Common myeloid progenitor, CD34-positive (primary cell): ENCODE results near the gene SPATA31C1.
"Not testable (repeated sequence)": the region's sequence is repeated elsewhere in the genome, so short reads cannot be mapped to it uniquely, and the experiment has no call there.

ENCODE experiments used
- CTCF ChIA-PET: fragments of 350-600 bp; sonication (Branson Sonifier 250); formaldehyde crosslinking; loops from one replicate; lab custom pipeline; 2021; ENCODE audit warnings: antibody characterized with exemption; lab: Charles Lee
- POLR2A ChIA-PET: fragments of 350-600 bp; sonication (Branson Sonifier 250); formaldehyde crosslinking; loops from one replicate; lab custom pipeline; 2021; ENCODE audit warnings: antibody characterized with exemption; lab: Charles Lee
- DNase-seq, 3 donors: peaks; one replicate each; pipeline versions ENCODE4 v3.0.0 to v3.0.0-alpha.2; 2013
- H3K27ac ChIP-seq, 2 experiments: 1 replicate in 1 of 2; 2 replicates in 1 of 2; pipeline ENCODE4 v1.7.0; 2013; ENCODE audit warnings: inconsistent platforms in 2 of 2, low read length in 2 of 2, mild to moderate bottlenecking in 2 of 2, low read depth in 1 of 2, moderate library complexity in 1 of 2; ENCODE audit not compliant: severe bottlenecking in 2 of 2, insufficient read depth in 1 of 2, poor library complexity in 1 of 2
- H3K27me3 ChIP-seq, 5 experiments: replicated peaks in 2 of 5; 1 replicate in 3 of 5; 2 replicates in 2 of 5; pipeline versions ENCODE4 v1.6.1 to v1.7.0; 2013; ENCODE audit warnings: low read length in 4 of 5, mild to moderate bottlenecking in 2 of 5, moderate library complexity in 2 of 5, inconsistent platforms in 1 of 5; ENCODE audit not compliant: insufficient read depth in 5 of 5, control insufficient read depth in 4 of 5
- H3K36me3 ChIP-seq, 4 experiments: 1 replicate in 2 of 4; 2 replicates in 2 of 4; pipeline versions ENCODE4 v1.6.1 to v1.7.0; 2013; ENCODE audit warnings: low read length in 3 of 4, control low read depth in 1 of 4, mild to moderate bottlenecking in 1 of 4; ENCODE audit not compliant: control insufficient read depth in 4 of 4, insufficient read depth in 4 of 4
- H3K4me1 ChIP-seq, 4 experiments: 1 replicate in 3 of 4; 2 replicates in 1 of 4; pipeline versions ENCODE4 v1.6.1 to v1.7.1; 2013; ENCODE audit warnings: low read length in 3 of 4, mild to moderate bottlenecking in 3 of 4, control low read depth in 1 of 4, inconsistent platforms in 1 of 4, moderate library complexity in 1 of 4; ENCODE audit not compliant: control insufficient read depth in 4 of 4, insufficient read depth in 4 of 4; ENCODE audit errors: control extremely low read depth in 1 of 4
- H3K4me3 ChIP-seq, 7 experiments: 1 replicate in 4 of 7; 2 replicates in 3 of 7; pipeline versions ENCODE4 v1.5.1 to v1.7.0; 2013; ENCODE audit warnings: mild to moderate bottlenecking in 7 of 7, low read length in 6 of 7, moderate library complexity in 6 of 7, inconsistent platforms in 2 of 7, low read depth in 2 of 7, control low read depth in 1 of 7; ENCODE audit not compliant: insufficient read depth in 4 of 7, control insufficient read depth in 1 of 7; ENCODE audit errors: extremely low read depth in 1 of 7
- H3K9me3 ChIP-seq, 5 experiments: 1 replicate in 4 of 5; 2 replicates in 1 of 5; pipeline versions ENCODE4 v1.6.1 to v1.7.1; 2013; ENCODE audit warnings: low read length in 4 of 5, mild to moderate bottlenecking in 2 of 5, inconsistent platforms in 1 of 5, low read depth in 1 of 5, moderate library complexity in 1 of 5; ENCODE audit not compliant: control insufficient read depth in 4 of 5, insufficient read depth in 2 of 5; ENCODE audit errors: control extremely low read depth in 1 of 5
- WGBS: methylation state at CpG from one replicate; pipeline ENCODE4 v1.1.5; 2013; ENCODE audit not compliant: insufficient coverage; 5-methylcytosine and 5-hydroxymethylcytosine counted together

The SPATA31C1 gene

DNA sequence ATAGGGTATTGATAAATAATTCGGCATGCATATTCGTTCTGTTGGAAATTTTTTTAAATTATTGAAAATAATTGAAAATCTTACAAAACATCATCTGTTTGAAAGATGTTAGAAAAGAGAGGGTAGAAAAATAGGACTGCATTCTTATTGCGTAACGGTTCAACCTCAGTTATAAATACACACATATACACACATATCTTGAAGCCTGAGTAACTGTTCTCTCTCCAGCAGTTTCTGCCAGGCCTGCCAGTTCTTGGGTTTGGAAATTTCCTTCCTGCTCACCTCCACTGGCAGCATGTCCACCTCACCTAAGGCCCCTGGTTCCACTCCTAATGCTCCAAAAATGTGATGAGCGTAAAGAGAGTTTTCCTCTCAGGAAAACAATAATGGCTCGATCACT is 26.0 kb upstream of the SPATA31C1 start:
- Histone ChIP-seq H3K9me3 (peaks cover 0 to 10% (median 4%) of the 10 kb centered on the region in 5 experiments), H3K36me3 (no peaks in the 10 kb centered on the region), H3K4me3 (no peak overlapping the region), H3K27ac (no peak overlapping the region), H3K27me3 (no peaks in the 10 kb centered on the region), H3K4me1 (no peaks in the 10 kb centered on the region)
- POLR2A ChIA-PET, result no interaction called here
- CTCF ChIA-PET, result no interaction called here
- no CpG with 5 or more reads among the region's 6 CpGs for WGBS
- DNase-seq, result no peak

DNA sequence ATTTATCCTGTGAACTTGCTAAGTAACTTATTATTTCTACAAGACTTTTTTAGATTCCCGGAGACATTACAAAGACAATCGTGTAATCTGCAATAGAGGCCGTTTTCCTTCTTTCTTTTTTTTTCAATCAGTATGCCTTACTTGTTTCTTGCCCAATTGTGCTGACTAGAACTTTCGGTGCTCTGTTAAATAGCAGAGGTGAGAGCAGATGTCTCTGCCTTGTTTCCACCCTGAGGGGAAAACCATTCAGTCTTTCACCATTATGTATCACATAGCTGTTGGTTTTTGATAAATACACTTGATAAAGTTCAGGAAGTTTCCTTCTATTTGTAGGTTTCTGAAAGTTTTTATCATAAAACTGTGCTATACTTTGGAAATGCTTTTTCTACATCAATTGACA is 24.8 kb upstream of the SPATA31C1 start:
- CTCF ChIA-PET, result no interaction called here
- Histone ChIP-seq H3K27me3 (no peaks in the 10 kb centered on the region), H3K4me3 (no peak overlapping the region), H3K4me1 (no peaks in the 10 kb centered on the region), H3K36me3 (no peaks in the 10 kb centered on the region), H3K9me3 (peaks cover 0 to 18% (median 4%) of the 10 kb centered on the region in 5 experiments), H3K27ac (no peak overlapping the region)
- no peak for DNase-seq
- POLR2A ChIA-PET, result no interaction called here
- WGBS, result 90% methylated on average over 2 of the region's 4 CpGs

DNA sequence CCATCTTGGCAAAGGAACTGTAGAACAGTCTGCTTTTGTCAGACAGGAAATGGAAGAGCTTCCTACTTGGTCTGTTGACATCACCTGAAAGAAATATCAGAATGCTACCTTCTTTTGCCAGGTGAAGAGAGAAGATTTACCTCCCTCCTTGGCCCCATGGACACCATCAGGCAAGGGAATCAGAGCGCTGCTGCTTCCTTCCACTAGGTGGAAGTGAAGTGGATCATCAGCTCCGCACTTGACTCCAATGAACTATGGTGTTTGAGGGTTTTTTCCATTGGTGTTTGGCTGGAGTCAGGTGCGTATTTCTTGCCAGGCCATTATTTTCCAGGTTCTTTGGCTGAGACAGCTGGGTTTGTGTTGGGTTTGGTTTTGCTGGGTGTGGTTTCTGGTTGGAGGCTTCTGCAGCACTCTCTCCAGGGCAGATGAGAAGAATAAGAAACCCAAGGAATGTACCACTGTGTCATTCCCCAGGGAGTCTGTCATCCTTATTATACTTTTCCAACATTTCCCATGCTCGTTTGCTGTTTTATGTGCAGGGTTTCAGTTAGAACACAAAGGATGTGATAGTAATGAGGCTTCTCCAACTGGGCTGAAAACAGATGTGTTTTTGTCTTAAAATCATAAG is 22.6 kb upstream of the SPATA31C1 start:
- no peak for DNase-seq
- Histone ChIP-seq H3K4me3 (no peak overlapping the region), H3K9me3 (peaks cover 0 to 20% (median 4%) of the 10 kb centered on the region in 5 experiments), H3K27ac (no peak overlapping the region), H3K27me3 (no peaks in the 10 kb centered on the region), H3K4me1 (no peaks in the 10 kb centered on the region), H3K36me3 (no peaks in the 10 kb centered on the region)
- 100% methylated on average over 1 of the region's 4 CpGs for WGBS
- POLR2A ChIA-PET, result no interaction called here
- CTCF ChIA-PET, result no interaction called here

DNA sequence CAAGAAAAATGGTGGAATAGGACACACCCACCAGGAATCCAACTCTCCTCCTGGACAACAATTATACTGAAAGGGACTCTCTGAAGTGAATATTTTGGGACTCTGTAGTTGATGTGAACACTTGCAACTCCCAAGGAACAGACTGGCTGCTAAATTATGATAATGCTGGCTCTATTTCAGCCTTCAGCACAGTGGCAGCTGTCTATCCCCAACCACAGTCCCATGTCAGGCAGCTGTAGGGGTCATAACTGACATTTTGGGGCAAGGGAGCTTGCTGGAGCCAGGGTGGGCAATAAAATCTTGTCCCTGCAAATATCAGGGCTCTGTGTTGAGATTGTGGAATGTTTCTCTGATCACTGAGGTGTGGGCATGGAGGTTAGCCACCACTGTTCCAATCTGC is 20.9 kb upstream of the SPATA31C1 start:
- H3K9me3 ChIP-seq, result peaks cover 0 to 23% (median 4%) of the 10 kb centered on the region in 5 experiments
- ChIA-PET POLR2A (no interaction called here), CTCF (interaction anchor here (0.6 to 0.9 kb wide), 2 partner anchors 12 to 52 kb away, joined by 3 read pairs; no protein-coding TSS in a partner anchor)
- H3K4me1 ChIP-seq, result no peaks in the 10 kb centered on the region
- no peak overlapping the region for H3K4me3 ChIP-seq
- DNase-seq, result no peak
- H3K36me3 ChIP-seq, result no peaks in the 10 kb centered on the region
- no peaks in the 10 kb centered on the region for H3K27me3 ChIP-seq
- H3K27ac ChIP-seq, result no peak overlapping the region

DNA sequence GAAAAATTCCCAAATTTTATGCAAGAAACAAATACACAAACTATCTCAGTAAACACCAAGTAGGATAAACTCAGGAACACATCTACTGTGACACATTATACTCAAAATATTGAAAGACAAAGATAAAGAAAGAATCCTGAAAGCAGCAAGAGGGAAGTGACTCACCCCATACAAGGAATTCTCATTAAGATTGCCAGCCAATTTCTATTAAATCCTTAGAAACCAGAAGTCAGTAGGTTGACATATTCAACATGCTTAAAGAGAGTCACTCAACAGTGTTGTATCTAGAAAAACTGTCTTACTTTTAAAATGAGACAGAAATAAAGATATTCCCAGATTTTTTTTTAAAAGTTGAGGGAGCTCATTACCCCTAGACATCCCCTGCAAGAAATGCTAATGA is 19.6 kb upstream of the SPATA31C1 start:
- no peak for DNase-seq
- ChIA-PET POLR2A (no interaction called here), CTCF (no interaction called here)
- H3K27me3 ChIP-seq, result no peaks in the 10 kb centered on the region
- no peaks in the 10 kb centered on the region for H3K36me3 ChIP-seq
- no peaks in the 10 kb centered on the region for H3K4me1 ChIP-seq
- no peak overlapping the region for H3K4me3 ChIP-seq
- no peak overlapping the region for H3K27ac ChIP-seq
- H3K9me3 ChIP-seq, result peaks cover 4 to 27% (median 4%) of the 10 kb centered on the region in 5 experiments

DNA sequence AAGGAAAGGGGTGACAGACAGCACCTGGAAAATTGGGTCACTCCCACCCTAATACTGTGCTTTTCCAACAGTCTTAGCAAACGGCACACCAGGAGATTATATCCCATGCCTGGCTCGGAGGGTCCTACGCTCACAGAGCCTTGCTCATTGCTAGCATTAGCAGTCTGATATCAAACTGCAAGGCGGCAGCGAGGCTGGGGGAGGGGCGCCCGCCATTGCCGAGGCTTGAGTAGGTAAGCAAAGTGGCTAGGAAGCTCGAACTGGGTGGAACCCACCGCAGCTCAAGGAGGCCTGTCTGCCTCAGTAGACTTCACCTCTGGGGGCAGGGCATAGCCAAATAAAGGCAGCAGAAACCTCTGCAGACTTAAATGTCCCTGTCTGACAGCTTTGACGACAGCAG is 15.4 kb upstream of the SPATA31C1 start:
- H3K4me3 ChIP-seq, POLR2A ChIA-PET, H3K4me1 ChIP-seq, DNase-seq, H3K27ac ChIP-seq, CTCF ChIA-PET, H3K27me3 ChIP-seq, H3K36me3 ChIP-seq: not testable (repeated sequence)
- WGBS, result 78% methylated on average over 11 of the region's 11 CpGs
- H3K9me3 ChIP-seq, result peaks cover 0 to 16% (median 4%) of the 10 kb centered on the region in 5 experiments

DNA sequence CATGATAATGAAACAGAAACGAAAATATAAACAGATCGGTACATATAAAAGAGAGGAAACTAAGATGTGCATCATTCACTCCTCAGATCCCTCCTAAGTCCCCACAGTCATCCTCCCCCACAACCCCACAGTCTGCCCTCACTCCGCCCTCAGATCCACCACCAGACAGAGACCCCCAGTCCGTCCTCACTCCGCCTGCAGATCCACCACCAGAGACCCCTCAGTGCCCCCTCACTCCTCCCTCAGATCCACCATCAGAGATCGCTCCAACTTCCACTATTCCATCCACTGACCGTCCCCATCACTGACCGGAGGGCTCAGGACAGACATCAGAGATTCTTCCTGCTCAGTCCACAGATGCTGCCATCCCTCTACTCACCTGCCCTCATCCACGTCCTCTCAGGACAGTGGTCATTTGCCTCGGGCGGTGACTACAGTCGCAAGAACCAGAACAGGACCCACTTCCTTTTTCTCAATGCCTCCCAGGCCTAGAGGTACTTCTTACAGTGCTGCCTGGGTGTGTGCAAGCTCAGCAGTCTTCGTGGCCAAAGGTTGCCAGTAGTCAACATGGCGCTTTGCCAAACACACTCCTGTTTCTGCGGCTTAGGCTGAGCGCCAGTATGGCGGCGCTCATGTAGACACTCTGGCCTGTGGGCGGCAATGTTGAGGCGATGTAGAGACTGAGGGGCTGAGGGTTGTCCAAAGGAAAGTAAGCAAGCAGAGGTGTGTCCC is 8.3 kb upstream of the SPATA31C1 start:
- no peak overlapping the region for H3K27ac ChIP-seq
- WGBS, result 93% methylated on average over 14 of the region's 20 CpGs
- H3K27me3 ChIP-seq, result no peaks in the 10 kb centered on the region
- POLR2A ChIA-PET, result no interaction called here
- CTCF ChIA-PET, result no interaction called here
- no peak overlapping the region for H3K4me3 ChIP-seq
- no peaks in the 10 kb centered on the region for H3K4me1 ChIP-seq
- H3K9me3 ChIP-seq, result no peaks in the 10 kb centered on the region
- no peak for DNase-seq
- no peaks in the 10 kb centered on the region for H3K36me3 ChIP-seq
